ENCODE measurements around the gene ARMH3.
"Not testable (repeated sequence)": the region's sequence is repeated elsewhere in the genome, so short reads cannot be mapped to it uniquely, and the experiment has no call there.

ARMH3 gene

DNA sequence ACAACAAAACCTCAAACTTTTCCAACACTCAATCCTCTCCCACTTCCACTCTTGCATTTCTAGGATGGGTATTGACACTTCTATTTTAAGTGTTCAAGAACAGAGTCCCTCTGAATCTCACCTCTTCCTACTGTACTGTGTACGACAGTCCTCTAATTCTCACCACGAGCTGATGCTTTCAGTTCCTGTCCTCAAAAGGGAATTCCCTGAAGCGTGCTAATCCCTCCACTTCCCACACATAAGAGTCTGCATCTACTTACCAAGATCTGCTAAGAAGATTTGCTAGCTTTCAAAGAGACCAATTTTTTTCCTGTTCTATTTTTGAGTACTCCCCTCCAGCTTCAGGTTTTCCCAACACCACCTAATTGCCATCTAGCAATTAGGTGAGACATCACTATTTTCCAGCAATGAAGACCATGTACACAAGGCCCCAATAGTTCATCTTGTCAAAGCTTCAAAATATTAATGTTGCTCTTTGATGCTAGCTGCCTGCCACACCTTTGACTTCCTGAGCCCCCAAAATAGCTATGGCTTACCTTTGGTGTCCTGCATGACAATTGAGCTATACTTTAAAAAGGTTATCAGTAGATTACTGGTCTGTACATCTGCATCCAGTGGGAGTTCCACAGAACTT lies 54.4 kb downstream of the ARMH3 start:
- H3K4me3 ChIP-seq (ENCODE audit: low read depth, low read length), result no peak overlapping the region
- TF ChIP-seq, protein P1, sequence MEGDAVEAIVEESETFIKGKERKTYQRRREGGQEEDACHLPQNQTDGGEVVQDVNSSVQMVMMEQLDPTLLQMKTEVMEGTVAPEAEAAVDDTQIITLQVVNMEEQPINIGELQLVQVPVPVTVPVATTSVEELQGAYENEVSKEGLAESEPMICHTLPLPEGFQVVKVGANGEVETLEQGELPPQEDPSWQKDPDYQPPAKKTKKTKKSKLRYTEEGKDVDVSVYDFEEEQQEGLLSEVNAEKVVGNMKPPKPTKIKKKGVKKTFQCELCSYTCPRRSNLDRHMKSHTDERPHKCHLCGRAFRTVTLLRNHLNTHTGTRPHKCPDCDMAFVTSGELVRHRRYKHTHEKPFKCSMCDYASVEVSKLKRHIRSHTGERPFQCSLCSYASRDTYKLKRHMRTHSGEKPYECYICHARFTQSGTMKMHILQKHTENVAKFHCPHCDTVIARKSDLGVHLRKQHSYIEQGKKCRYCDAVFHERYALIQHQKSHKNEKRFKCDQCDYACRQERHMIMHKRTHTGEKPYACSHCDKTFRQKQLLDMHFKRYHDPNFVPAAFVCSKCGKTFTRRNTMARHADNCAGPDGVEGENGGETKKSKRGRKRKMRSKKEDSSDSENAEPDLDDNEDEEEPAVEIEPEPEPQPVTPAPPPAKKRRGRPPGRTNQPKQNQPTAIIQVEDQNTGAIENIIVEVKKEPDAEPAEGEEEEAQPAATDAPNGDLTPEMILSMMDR (IDR thresholded peaks at IDR 0.05; ENCODE audit: low read depth, low read length), result no peak

DNA sequence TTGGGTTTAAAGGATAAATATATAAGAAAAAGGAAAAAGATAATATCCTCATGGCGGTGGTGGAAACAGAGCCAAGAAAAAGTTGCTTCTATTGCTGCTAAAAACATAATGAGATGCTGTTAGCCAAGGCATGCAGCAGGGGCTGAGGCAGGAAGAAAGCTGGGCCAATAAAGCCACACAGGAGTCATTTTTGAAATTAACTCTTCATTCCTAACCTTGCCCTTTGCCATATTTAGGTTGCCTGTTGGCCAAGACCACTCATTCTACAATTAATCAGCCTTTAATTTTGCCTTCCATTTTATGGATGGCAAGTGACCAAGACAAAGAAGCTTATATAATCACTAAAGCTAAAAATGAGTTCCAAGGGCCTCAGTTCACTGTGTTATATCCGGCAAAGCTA lies 58.2 kb downstream of the ARMH3 start:
- TF ChIP-seq, protein P1 (IDR thresholded peaks at IDR 0.05; ENCODE audit: low read depth, low read length), result no peak
- H3K4me3 ChIP-seq (ENCODE audit: low read depth, low read length), result no peak overlapping the region

DNA sequence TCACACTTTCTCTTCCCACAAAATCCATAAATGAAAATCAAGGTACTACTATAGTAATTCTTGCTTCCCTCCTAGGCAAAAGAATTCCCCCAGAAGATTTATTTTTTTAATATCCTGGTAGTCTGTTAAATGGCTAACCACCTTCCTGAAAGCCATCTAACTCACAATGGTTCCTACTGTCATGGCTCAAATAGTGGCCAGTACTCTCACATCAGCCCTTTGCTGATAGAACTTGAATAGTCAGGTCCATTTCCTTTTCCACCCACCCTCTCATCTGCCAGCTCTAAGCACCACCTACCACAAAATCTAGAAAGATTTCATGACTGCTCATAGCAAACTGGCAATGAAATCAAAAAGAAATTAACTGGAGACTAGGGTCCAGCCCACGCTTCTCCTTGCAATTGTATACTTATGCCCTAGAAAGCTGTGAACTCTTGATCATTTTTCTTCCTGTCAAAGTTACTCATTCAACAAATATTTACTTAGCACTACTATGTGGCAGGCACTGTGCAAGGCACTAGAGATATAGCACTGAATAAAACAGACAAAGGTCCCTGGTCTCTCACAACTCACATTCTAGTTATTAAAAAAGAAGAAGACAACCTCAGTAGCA lies 60.4 kb downstream of the ARMH3 start:
- no peak overlapping the region for H3K4me3 ChIP-seq (ENCODE audit: low read depth, low read length)
- TF ChIP-seq, protein P1 (IDR thresholded peaks at IDR 0.05; ENCODE audit: low read depth, low read length), result no peak

DNA sequence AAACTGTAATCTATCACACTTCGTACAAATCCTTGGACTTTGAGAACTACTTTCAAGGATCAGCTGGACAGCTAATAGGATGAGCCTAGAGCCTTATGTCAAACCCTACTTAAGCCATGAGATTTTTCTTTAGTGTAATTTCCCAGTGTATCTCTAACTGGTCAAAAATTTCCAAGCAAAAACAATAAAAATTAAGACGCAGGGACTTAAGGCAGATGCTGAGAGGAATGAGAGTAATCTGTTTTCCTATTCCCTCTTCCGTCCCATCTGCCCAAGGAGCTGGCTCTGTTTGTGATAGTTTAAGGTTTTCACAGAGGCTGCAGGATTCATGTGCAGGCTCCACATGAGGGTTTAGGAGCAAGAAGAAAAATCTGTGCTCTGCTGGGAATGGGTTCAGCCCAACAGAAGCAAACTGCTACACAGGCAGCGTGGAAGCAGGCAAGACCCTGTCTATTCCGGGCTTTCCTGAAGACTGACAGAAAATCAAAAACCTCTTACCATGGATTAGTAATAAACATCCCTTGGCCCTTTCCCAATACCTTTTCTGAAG lies 62.2 kb downstream of the ARMH3 start:
- TF ChIP-seq, protein P1 (IDR thresholded peaks at IDR 0.05; ENCODE audit: low read depth, low read length), result no peak
- H3K4me3 ChIP-seq (ENCODE audit: low read depth, low read length), result no peak overlapping the region

DNA sequence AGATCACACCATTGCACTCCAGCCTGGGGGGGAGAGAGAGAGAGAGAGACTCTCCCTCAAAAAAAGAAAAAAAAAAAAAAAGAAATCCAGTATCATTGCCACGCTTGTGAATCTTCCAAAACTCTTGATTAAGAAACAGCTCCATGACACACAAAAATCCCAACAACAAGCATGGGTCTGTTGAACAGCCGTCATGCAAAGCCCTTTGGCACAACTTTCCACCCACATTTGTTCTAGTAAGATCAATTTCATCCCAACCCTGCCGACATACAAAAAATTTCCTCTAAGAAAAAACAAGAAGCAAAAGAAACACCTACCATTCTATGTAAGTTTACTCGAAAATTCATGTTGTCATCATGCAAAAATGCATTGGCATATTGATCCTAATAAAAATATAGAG lies 62.8 kb downstream of the ARMH3 start:
- TF ChIP-seq, protein P1 (IDR thresholded peaks at IDR 0.05; ENCODE audit: low read depth, low read length), result no peak
- H3K4me3 ChIP-seq (ENCODE audit: low read depth, low read length), result no peak overlapping the region

DNA sequence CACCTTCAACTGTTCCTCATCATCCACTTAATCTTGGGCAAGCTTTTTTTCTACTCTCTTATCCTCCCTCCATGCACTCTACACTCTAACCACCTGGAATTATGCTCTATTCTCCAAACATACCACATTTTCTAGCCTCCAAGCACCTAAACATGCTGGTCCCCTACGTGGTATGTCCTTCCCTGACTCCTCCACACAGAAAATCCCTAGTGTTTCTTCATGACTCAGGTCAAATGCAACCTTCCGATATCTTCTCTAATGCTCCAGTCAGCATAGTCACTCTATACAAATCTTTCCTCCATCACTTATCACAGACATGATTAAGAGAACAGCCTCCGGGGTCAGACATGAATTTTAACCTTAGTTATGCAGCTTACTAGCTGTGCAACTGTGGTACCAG lies 68.8 kb downstream of the ARMH3 start:
- no peak overlapping the region for H3K4me3 ChIP-seq (ENCODE audit: low read depth, low read length)
- TF ChIP-seq, protein P1 (IDR thresholded peaks at IDR 0.05; ENCODE audit: low read depth, low read length), result no peak

DNA sequence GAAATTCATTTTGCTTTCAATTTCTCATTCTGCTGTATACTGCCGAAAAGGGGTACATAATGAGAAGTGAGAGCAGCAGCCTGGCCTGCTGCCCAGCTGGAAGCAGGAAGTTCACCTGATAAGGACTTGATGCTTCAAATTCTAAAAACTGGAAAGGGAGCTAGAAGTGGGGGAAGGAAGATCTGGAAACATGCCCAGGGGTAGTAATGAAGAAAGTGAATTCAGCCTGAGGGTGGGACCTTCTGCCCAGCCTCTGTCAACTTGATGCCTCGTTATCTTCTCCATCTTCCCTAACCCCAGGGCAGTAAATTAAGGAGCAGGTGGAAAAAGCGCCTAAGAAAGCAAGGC lies 69.4 kb downstream of the ARMH3 start:
- no peak overlapping the region for H3K4me3 ChIP-seq (ENCODE audit: low read depth, low read length)
- TF ChIP-seq, protein P1 (IDR thresholded peaks at IDR 0.05; ENCODE audit: low read depth, low read length), result no peak

DNA sequence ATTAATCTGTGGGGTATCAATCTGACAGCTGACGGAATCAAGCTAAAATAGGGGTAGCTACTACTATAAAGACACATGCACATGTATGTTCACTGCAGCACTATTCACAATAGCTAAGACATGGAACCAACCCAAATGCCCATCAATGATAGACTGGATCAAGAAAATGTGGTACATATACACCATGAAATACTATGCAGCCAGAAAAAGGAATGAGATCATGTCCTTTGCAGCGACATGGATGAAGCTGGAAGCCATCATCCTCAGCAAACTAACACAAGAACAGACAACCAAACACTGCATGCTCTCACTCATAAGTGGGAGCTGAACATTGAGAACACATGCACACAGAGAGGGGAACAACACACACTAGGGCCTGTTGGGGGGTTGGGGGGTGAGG lies 75.3 kb downstream of the ARMH3 start:
- H3K4me3 ChIP-seq (ENCODE audit: low read depth, low read length), result not testable (repeated sequence)
